HG03558 (cell line): ENCODE measurements around the gene COG5.
"Not testable (repeated sequence)": the region's sequence is repeated elsewhere in the genome, so short reads cannot be mapped to it uniquely, and the experiment has no call there.

Source experiments
- ATAC-seq: cut with Tn5 transposase; IDR thresholded peaks from one replicate; pipeline ENCODE4 v1.9.1; 2021; ENCODE audit warnings: moderate number of reproducible peaks; ENCODE audit not compliant: unreplicated experiment; ENCODE audit errors: extremely low read depth

COG5 gene

GRCh38 chr7:107580716-107581383, 17.1 kb upstream of the COG5 start:
- ATAC-seq = no peak

GRCh38 chr7:107579885-107580715, 16.4 kb upstream of the COG5 start, which contains the start of gene BCAP29:
Gene BCAP29 (plus strand): TSS chr7:107580246. CDS start chr7:107580773, 527 bp downstream.
- ATAC-seq = peak; percentile 86

GRCh38 chr7:107579554-107579884, 15.8 kb upstream of the COG5 start:
- no peak for ATAC-seq

- no peak for ATAC-seq
These were observed 9.8 kb upstream of the COG5 start for GRCh38 chr7:107573537-107573936.

- ATAC-seq = no peak
These were observed 6.6 kb upstream of the COG5 start for GRCh38 chr7:107570298-107570697.

- ATAC-seq = no peak
These were observed 1.0 kb upstream of the COG5 start for GRCh38 chr7:107564553-107565298.

GRCh38 chr7:107563081-107563774, 492 bp downstream of the COG5 start:
- ATAC-seq = peak; percentile 22

GRCh38 chr7:107560898-107561516, 2.7 kb downstream of the COG5 start:
- ATAC-seq = no peak

GRCh38 chr7:107559864-107560263, 3.9 kb downstream of the COG5 start:
- ATAC-seq = no peak

GRCh38 chr7:107555893-107556292, 7.8 kb downstream of the COG5 start:
- ATAC-seq = no peak

GRCh38 chr7:107551936-107552335, 11.8 kb downstream of the COG5 start:
- ATAC-seq = no peak

GRCh38 chr7:107544848-107545591, 18.7 kb downstream of the COG5 start:
- ATAC-seq = no peak

- no peak for ATAC-seq
These were observed 20.3 kb downstream of the COG5 start for GRCh38 chr7:107543338-107543993.

GRCh38 chr7:107538001-107538400, 25.7 kb downstream of the COG5 start:
- no peak for ATAC-seq

- not testable (repeated sequence) for ATAC-seq
These were observed 26.5 kb downstream of the COG5 start for GRCh38 chr7:107537228-107537627.

GRCh38 chr7:107534139-107534538, 29.6 kb downstream of the COG5 start:
- ATAC-seq = no peak

GRCh38 chr7:107530751-107531150, 33.0 kb downstream of the COG5 start:
- no peak for ATAC-seq

GRCh38 chr7:107528461-107528860, 35.3 kb downstream of the COG5 start:
- ATAC-seq = no peak

GRCh38 chr7:107527196-107527595, 36.5 kb downstream of the COG5 start:
- ATAC-seq = no peak
